ENCODE measurements around the gene RASSF1. TPM values are rescaled to one million over a fixed set of nuclear protein-coding genes. Genes with fewer than 3 reads are reported as not detected.

The RASSF1 gene
- total and polyA plus RNA-seq, 2 of the 4 experiments (the other 2 are of a cell fraction), result 17.4 to 53.4 TPM

GRCh38 chr3:50295553-50296431, 44.8 kb downstream of the RASSF1 start (continued):
- no peak for TF ChIP-seq ELK1 (IDR thresholded peaks at IDR 0.05; ENCODE audit: borderline replicate concordance, low read depth, low read length)

Measured in IMR-90 (cell line).